Stimulated activated CD8-positive, alpha-beta memory T cell treated with anti-CD3 and anti-CD28 coated beads, Interleukin-12 subunit alpha, Interleukin-12 subunit beta, amount 100 ng/mL, for 24 hours (primary cell): ENCODE results near the gene ORC3.

Experiments
- DNase-seq: peaks from one replicate; pipeline ENCODE4 v3.0.0-alpha.2; 2020; ENCODE audit errors: extremely low read depth

The ORC3 gene

GRCh38 chr6:87589693-87590416, at the start of gene ORC3, which contains the start of gene RARS2:
TSS of gene ORC3 (plus strand) at chr6:87590135. CDS start at chr6:87590169, 34 bp downstream.
TSS of gene RARS2 (minus strand) at chr6:87589987. CDS start at chr6:87589957, 30 bp downstream.
- DNase-seq: peak; percentile 87

DNA sequence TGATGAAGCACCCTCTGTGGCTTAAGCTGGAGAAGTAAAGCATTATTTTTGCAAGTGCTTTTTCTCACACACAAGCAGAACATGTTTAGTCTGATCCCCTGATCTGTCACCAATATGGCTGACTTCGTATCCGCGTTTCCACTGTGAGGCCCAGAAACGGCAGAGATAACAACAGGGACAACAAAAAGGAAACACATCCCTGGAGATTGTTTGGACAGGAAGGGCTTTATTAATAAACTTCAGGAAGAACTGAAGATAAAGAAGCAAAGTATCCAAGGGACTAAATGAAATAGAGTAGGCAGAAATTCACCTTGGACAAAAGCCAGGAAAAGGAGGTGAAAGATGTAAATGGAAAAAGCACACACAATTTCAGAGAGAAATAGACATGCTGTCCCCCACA, 49.4 kb upstream of the ORC3 start:
- DNase-seq: no peak

GRCh38 chr6:87541041-87541440, 48.9 kb upstream of the ORC3 start:
- no peak for DNase-seq

DNA sequence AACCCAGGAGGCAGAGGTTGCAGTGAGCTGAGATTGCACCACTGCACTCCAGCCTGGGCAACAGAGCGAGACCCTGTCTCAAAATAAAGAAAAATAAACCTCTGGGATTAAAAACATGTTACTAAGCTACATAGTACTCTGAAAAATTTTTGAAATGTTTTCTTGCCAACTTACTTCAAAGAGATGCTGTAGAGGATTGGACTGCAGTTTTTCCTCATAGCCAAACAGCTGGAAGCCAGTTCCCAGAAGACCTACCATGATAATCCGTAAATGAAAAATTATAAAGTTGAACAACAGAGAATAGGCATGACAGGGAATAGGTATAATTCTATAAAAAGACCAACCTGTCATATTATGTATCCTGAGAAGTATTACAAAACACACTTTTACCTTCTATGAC, 48.2 kb upstream of the ORC3 start:
- DNase-seq: no peak

GRCh38 chr6:87543696-87544473, 46.0 kb upstream of the ORC3 start:
- no peak for DNase-seq

DNA sequence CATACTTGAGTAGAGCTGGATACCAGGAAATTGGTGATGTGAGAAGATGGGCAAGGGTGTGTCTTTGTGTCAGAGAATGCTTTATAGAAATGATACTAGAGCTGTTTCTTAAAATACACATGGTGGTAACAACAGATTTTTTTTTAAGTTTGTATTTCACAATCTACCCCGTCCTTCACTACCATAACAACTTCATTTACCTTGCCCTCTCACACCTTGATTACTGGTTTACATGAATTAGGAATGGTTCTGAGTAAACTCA, 45.5 kb upstream of the ORC3 start:
- DNase-seq: no peak

DNA sequence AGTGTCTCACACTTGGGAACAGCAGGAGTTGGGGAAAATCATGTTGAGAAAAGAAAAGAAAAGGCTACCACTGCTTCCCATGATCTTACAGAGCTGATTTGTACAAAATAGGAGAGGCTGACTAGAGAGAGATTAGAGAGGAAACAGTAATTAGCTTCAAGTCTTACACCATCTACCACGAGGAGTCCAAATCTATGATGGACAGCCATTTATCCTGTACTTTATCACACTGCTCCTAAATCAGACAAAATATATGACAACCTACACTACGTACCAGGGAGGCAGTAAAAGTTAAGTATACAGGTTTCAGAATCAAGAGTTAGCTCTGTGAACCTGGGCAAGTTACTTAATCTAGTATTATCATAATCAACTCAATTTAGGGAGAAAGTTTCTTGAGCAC, 38.1 kb upstream of the ORC3 start:
- no peak for DNase-seq

DNA sequence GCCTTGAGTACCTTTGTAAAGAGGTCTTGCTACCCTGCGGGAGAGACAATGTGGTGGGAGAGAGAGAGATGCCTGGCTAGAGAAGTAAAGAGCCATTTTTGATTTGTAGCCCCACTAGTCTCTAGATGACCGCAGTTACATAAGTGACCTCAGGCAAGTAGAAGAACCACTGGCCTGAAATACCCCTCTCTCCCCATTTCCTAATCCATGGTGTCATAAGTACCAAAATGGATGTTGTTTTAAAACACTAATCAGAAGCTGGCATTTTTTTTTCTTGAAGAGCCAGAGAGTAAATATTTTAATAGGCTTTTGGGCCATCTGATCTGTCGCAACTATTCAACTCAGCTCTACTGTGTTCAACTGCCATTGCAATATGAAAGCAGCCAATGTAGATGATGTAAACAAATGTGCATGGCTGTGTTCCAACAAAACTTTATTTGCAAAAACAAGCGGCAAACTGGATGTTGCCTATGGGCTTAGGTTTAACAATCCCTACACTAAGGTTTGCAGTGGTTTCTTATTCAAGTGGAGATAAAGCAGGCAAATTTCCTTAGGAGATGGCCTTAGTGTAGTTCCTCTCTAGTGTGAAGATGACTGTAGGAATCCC, 36.7 kb upstream of the ORC3 start:
- DNase-seq: no peak

DNA sequence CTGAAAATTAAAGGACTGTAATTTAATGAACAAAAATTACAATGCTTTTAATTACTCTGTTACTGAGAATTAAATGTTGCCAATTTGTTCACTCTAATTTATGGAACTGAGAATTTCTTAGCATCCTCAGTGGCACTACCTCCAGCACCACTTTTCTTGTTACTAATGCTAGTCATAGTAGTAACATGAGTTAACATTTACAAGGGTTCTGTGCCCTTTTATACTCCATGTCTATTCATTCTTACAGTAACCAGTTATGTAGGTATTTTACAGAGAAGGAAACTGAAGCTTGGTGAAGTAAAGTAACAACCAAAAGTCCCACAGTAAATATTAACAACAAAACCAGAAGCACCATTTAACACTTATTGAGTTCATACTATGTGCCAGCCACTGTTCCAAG, 34.4 kb upstream of the ORC3 start:
- DNase-seq: no peak

- no peak for DNase-seq
Measured at GRCh38 chr6:87558446-87558845, 31.5 kb upstream of the ORC3 start.

GRCh38 chr6:87561017-87561416, 28.9 kb upstream of the ORC3 start:
- DNase-seq: no peak

DNA sequence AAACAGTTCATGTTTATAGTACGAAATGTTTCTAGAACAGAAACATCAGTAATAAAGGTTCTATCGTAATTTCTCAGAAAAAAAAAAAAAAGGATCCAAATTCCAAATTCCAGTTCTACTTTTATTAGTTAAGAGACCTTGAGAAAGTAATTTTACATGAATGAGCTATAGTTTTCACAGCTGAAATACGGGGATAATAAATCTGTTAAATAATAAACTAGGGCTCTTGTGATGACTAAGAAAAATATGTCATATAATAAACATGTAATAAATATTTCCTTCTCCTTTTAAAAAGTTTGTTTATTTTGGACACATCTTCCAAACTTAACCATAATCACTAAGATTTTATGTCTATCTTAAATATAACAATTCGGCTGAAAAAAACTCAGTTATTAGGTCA, 17.9 kb upstream of the ORC3 start:
- DNase-seq: no peak

- no peak for DNase-seq
Measured at GRCh38 chr6:87572883-87573282, 17.1 kb upstream of the ORC3 start.

DNA sequence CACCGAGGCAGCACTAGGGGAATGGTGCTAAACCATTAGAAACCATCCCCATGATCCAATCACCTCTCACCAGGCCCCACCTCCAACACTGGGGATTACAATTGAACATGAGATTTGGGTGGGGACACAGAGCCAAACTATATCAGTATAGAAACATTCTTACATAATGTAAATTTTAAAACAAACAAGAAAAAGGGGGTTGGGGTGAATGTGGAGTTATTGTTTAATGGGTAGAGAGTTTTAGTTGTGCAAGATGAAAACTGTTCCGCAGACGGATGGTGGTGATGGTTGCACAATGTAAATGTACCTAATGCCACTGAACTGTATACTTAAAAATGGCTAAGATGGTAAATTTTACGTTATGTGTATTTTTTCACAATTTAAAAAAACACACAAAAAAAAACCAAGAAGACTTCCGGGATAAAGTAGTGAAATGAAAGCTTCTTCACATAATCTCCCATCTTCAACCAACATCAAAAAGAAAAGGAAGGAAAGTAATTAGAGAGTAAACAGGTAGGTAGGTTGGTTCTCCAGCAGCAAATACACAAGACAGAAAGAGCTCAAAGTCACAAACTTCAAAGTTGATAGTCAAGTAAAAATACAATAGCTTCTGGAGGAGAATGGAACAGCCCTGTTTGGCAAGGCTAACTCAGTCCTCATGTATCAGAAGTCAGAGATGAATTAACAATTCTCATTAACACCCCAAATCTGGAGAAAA, 16.5 kb upstream of the ORC3 start:
- DNase-seq: no peak

DNA sequence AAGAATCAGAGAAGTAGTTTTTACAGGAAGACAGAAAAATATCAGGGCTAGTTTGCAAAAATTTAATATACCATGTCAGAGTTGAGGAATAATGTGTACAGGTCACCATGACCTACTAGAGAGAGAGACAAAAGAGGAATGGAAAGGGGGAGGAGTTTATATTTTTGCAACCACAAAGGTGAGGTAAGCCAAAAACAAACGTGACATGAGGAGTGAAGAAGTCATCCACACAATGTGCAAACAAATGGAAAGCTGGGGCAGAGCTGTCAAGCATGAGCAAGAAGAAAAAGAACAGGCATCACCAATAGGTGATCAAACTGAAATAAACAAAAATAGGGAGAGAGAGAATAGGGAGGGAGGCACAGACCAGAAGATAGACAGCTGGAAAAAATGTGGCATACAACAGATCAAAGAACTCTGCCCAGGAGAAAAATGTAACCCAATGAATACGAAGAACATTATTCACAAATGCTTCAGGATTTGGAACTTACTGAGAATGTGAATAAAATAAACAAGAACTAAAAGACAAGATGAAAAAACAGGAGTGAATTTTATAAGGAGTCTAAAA, 15.6 kb upstream of the ORC3 start:
- no peak for DNase-seq

- DNase-seq: no peak
Measured at GRCh38 chr6:87575423-87575822, 14.5 kb upstream of the ORC3 start.

GRCh38 chr6:87583822-87584221, 6.1 kb upstream of the ORC3 start:
- no peak for DNase-seq

DNA sequence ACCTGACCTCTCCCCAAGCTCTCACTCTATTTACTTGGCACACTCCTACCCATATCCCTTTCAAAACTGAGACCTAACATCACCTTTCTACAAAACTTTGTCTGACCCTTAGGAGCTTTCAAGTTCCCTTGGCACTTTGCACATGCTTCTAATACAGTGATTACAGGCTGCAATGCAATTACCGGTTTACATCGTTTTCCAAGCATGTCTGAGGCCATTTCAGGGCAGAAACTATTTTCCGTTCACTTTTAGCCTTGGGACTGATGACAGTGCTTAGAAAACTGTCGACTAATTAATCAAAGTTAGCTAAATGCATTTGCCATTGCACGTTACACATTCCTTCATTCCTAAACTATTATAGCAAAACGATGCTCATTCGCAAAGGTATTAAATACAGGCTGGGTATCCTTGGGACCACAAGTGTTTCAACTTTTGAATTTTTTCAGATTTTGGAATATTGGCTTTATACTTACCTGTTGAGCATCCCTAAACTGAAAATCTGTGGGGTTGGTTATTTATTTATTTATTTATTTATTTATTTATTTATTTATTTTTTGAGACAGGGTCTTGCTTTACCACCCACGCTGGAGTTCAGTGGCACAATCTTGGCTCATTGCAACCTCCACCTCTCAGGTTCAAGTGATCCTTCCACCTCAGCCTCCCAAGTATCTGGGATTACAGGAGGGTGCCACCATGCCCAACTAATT, 3.4 kb upstream of the ORC3 start:
- no peak for DNase-seq

- no peak for DNase-seq
Measured at GRCh38 chr6:87588756-87589407, 1.1 kb upstream of the ORC3 start.

GRCh38 chr6:87590417-87590880, 514 bp downstream of the ORC3 start:
- no peak for DNase-seq

- no peak for DNase-seq
Measured at GRCh38 chr6:87590990-87591389, 1.1 kb downstream of the ORC3 start.
